PC-3 (cell line): ENCODE data around the gene PRSS23. TPM values are rescaled to one million over a fixed set of nuclear protein-coding genes. Genes with fewer than 3 reads are reported as not detected.
"Not testable (repeated sequence)": the region's sequence is repeated elsewhere in the genome, so short reads cannot be mapped to it uniquely, and the experiment has no call there.

Experiments
- ATAC-seq: fragments of 200-7000 bp; cut with Tn5 transposase; 2 replicates; pipeline ENCODE4 v1.9.1; 2020; ENCODE audit warnings: mild to moderate bottlenecking, moderate library complexity
- BruUV-seq: library from RNA; stranded (reverse); fragments of 400-500 nt; replicated peaks from 2 replicates; lab custom pipeline; 2021; lab: Mats Ljungman, UMichigan
- CTCF ChIA-PET: fragments of 300-600 bp; sonication (Branson Sonifier 250); formaldehyde crosslinking; loops from one replicate; lab custom pipeline; 2022; ENCODE audit warnings: antibody characterized with exemption; lab: Charles Lee
- POLR2A ChIA-PET: fragments of 300-600 bp; sonication (Branson Sonifier 250); formaldehyde crosslinking; loops from one replicate; lab custom pipeline; 2022; ENCODE audit warnings: antibody characterized with exemption; ENCODE audit not compliant: unreplicated experiment; lab: Charles Lee
- DNase-seq: peaks from one replicate; pipeline ENCODE4 v3.0.0-alpha.2; 2015
- H2AFZ ChIP-seq: fragments of 300-600 bp; sonication (generic); 2 replicates; pipeline ENCODE4 v1.6.0; 2016; ENCODE audit warnings: antibody characterized with exemption, low read length
- H3F3A ChIP-seq: fragments of 300-600 bp; sonication (generic); one replicate; pipeline ENCODE4 v1.6.0; 2017; ENCODE audit warnings: antibody characterized with exemption, low read length, control low read depth, mild to moderate bottlenecking; ENCODE audit not compliant: unreplicated experiment
- H3K27ac ChIP-seq: fragments of 300-600 bp; sonication (generic); 2 replicates; pipeline ENCODE4 v1.5.1; 2016; ENCODE audit warnings: mild to moderate bottlenecking, low read length
- H3K27me3 ChIP-seq: fragments of 300-600 bp; sonication (generic); 2 replicates; pipeline ENCODE4 v1.6.1; 2016; ENCODE audit warnings: low read length, mixed read lengths
- H3K36me3 ChIP-seq: fragments of 300-600 bp; sonication (generic); 2 replicates; pipeline ENCODE4 v1.6.1; 2016; ENCODE audit warnings: low read depth, mixed run types, low read length, mixed read lengths
- H3K4me1 ChIP-seq: fragments of 300-600 bp; sonication (generic); 2 replicates; pipeline ENCODE4 v1.5.1; 2016; ENCODE audit warnings: low read length; ENCODE audit not compliant: insufficient read depth
- H3K4me2 ChIP-seq: fragments of 300-600 bp; sonication (generic); 2 replicates; pipeline ENCODE4 v1.6.0; 2016; ENCODE audit warnings: low read length
- H3K4me3 ChIP-seq: fragments of 300-600 bp; sonication (generic); 2 replicates; pipeline ENCODE4 v1.5.1; 2016; ENCODE audit warnings: mild to moderate bottlenecking, low read length, mixed read lengths
- H3K79me2 ChIP-seq: fragments of 300-600 bp; sonication (generic); 2 replicates; pipeline ENCODE4 v1.6.1; 2017; ENCODE audit warnings: low read length, mixed read lengths
- H3K9ac ChIP-seq: fragments of 300-600 bp; sonication (generic); 2 replicates; pipeline ENCODE4 v1.6.0; 2016; ENCODE audit warnings: mild to moderate bottlenecking, low read length
- H3K9me2 ChIP-seq: fragments of 300-600 bp; sonication (generic); replicated peaks from 2 replicates; pipeline ENCODE4 v1.6.1; 2016; ENCODE audit warnings: mixed run types, low read length, mixed read lengths
- H3K9me3 ChIP-seq: fragments of 300-600 bp; sonication (generic); 2 replicates; pipeline ENCODE4 v1.6.1; 2016; ENCODE audit warnings: low read length, mixed read lengths
- H4K20me1 ChIP-seq: fragments of 300-600 bp; sonication (generic); 2 replicates; pipeline ENCODE4 v1.6.1; 2016; ENCODE audit warnings: low read length, mixed read lengths
- CTCF ChIP-seq: fragments of 300-600 bp; sonication (generic); conservative IDR thresholded peaks from 2 replicates; pipeline ENCODE4 v1.5.1; 2017; ENCODE audit warnings: antibody characterized with exemption, low read depth, mild to moderate bottlenecking, low read length
- EZH2 ChIP-seq: fragments of 300-600 bp; sonication (generic); IDR thresholded peaks from one replicate; pipeline ENCODE4 v1.6.1; 2017; ENCODE audit warnings: antibody characterized with exemption, mild to moderate bottlenecking, low read length; ENCODE audit not compliant: unreplicated experiment
- EZH2phosphoT487 ChIP-seq: fragments of 300-600 bp; sonication (generic); IDR thresholded peaks from 2 replicates; pipeline ENCODE4 v1.6.1; 2018; ENCODE audit warnings: mild to moderate bottlenecking, antibody characterized with exemption, low read length, borderline replicate concordance
- intact Hi-C: fragments of 100-400 bp; cut with micrococcal nuclease; formaldehyde crosslinking; loops from 2 replicates; pipeline ENCODE4 v1.9.0; 2023
- total RNA-seq: library from RNA; depleted of rRNA; stranded (reverse); fragments of >200 nt; gene quantifications from 2 replicates; pipeline ENCODE4 v1.2.3, GENCODE V29; 2014

Gene PRSS23
- total RNA-seq, 1 experiment from 2014 or later: 43.2 TPM

DNA sequence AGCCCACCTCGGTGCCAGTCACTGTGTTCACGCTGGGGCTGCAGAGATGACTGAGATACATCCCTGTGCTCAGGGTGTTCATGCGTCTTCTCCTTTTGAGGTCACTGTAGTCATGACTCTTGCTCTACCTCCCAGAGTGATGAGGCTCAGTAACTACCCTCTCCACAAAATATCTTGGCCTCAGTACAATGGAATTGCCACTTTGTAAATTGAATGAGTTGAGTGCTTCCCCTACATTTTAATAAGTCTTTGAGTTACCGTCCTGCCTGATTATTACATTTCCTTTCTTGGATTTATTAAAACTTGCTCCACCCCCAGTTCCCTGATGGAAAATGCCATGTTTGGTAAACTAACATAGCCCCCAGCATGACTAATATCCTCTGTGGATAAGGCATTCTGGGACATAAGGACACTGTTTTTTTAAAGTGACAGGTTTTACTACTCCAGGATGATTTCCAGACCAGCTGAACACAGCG lies 15.9 kb downstream of the PRSS23 start:
- Histone ChIP-seq H3K27me3 (no peaks in the 10 kb centered on the region), H3F3A (no peaks in the 10 kb centered on the region), H3K4me3 (no peak overlapping the region), H3K36me3 (no peaks in the 10 kb centered on the region), H3K9me2 (no peaks in the 10 kb centered on the region), H3K9me3 (no peaks in the 10 kb centered on the region), H3K79me2 (no peaks in the 10 kb centered on the region), H3K9ac (no peak overlapping the region), H4K20me1 (no peaks in the 10 kb centered on the region), H3K4me1 (peaks cover 54% of the 10 kb centered on the region), H3K27ac (peak overlapping the region; percentile 49), H3K4me2 (peak overlapping the region; percentile 35), H2AFZ (no peak overlapping the region)
- peak; percentile 72 for DNase-seq
- TF ChIP-seq EZH2phosphoT487 (no peak), CTCF (no peak), EZH2 (no peak)
- ChIA-PET POLR2A (no interaction called here), CTCF (no interaction called here)
- no TSS peak for BruUV-seq
- peak; percentile 33; the same call in 1 of the 2 replicates for ATAC-seq
- intact Hi-C loops: loop anchor here (5.0 kb wide), 1 partner anchor 74 kb away; no protein-coding TSS in a partner anchor

DNA sequence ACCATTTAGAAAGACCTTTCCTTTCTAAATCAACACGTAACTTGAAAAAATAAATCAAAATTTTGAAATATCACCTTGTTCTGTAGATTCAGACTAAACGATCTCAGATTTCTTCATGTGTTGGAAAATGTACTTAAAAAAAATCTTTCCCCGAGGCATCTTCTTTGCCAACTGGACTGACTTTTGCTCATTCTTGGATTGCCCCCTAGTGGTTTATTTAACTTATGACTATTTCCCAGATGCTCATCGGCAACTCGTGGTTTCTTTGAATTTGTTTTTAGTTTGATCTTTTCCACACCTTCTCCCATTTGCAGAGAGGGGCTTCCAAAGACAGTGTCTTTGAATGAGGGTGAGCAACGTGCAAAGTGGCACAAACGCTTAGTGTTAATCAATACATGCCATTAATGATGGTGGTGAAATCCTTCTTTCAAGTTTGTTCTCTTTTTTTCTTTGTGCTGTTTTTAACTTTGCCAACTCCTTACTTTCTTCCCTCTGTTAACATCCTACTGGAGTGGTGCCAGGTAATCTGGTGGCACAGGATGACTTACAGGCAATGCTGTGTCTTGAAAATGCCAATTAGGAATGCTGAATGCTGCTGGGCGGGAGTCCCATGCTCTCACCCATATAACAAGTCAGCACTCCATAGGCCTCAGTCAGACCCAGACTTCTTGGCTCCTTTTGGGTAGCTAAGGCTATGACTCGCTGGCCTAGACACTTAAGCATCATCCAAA lies 18.3 kb downstream of the PRSS23 start:
- ChIA-PET CTCF (no interaction called here), POLR2A (no interaction called here)
- peak overlapping the region; percentile 52 for H3K9ac ChIP-seq
- peak overlapping the region; percentile 49 for H3K27ac ChIP-seq
- no peaks in the 10 kb centered on the region for H3K9me3 ChIP-seq
- no peak overlapping the region for H3K4me3 ChIP-seq
- H3K27me3 ChIP-seq: no peaks in the 10 kb centered on the region
- no peaks in the 10 kb centered on the region for H4K20me1 ChIP-seq
- H3F3A ChIP-seq: no peaks in the 10 kb centered on the region
- peak overlapping the region; percentile 67; the same call in 1 of the 2 replicates for H2AFZ ChIP-seq
- TF ChIP-seq EZH2: no peak
- TF ChIP-seq CTCF: peak; percentile 75
- H3K79me2 ChIP-seq: no peaks in the 10 kb centered on the region
- no peaks in the 10 kb centered on the region for H3K36me3 ChIP-seq
- H3K9me2 ChIP-seq: no peaks in the 10 kb centered on the region
- peak overlapping the region; percentile 44 for H3K4me2 ChIP-seq
- peak; percentile 78 for DNase-seq
- peak; percentile 33 for ATAC-seq
- no TSS peak for BruUV-seq
- H3K4me1 ChIP-seq: peaks cover 42% of the 10 kb centered on the region
- intact Hi-C loops: loop anchor here (1.0 to 5.0 kb wide), 5 partner anchors 76 to 458 kb away; no protein-coding TSS in a partner anchor

- H3K4me1 ChIP-seq, BruUV-seq, POLR2A ChIA-PET, DNase-seq, H3K4me3 ChIP-seq, ATAC-seq, H3K4me2 ChIP-seq, H3K9me3 ChIP-seq, H3K9me2 ChIP-seq, H3K9ac ChIP-seq, CTCF ChIA-PET, intact Hi-C loops, H2AFZ ChIP-seq, H3K27ac ChIP-seq, H3F3A ChIP-seq, H3K79me2 ChIP-seq, H4K20me1 ChIP-seq, H3K27me3 ChIP-seq, H3K36me3 ChIP-seq: not testable (repeated sequence)
Measured at GRCh38 chr11:86824139-86824538, 23.8 kb downstream of the PRSS23 start.

DNA sequence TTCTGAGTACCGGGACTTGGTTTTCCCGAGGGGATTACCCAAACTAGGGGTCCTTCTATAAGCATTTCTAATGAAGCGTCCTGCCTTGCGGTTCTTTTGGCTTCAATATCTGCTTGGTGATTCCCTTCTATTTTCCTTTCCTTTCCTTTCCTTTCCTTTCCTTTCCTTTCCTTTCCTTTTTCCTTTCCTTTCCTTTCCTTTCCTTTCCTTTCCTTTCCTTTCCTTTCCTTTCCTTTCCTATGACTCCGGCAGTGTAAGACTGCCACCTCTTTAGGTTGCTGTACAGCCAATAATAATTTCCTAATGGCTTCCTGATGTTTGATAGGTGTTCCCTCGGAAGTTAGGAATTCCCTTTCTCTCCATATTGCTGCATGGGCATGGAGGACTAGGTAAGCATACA lies 34.0 kb downstream of the PRSS23 start:
- H3K4me2 ChIP-seq, H3K79me2 ChIP-seq, H2AFZ ChIP-seq, BruUV-seq, H3F3A ChIP-seq, H4K20me1 ChIP-seq, H3K27me3 ChIP-seq, ATAC-seq, H3K27ac ChIP-seq, H3K4me3 ChIP-seq, DNase-seq, H3K36me3 ChIP-seq, H3K9ac ChIP-seq, H3K9me3 ChIP-seq, H3K4me1 ChIP-seq, CTCF ChIA-PET, H3K9me2 ChIP-seq, POLR2A ChIA-PET, intact Hi-C loops: not testable (repeated sequence)
